ENCODE measurements around the gene SCN7A. TPM values are rescaled to one million over a fixed set of nuclear protein-coding genes. Genes with fewer than 3 reads are reported as not detected.

Gene SCN7A
- total RNA-seq, 1 donor from 2014 or later, result 0.11 TPM

DNA sequence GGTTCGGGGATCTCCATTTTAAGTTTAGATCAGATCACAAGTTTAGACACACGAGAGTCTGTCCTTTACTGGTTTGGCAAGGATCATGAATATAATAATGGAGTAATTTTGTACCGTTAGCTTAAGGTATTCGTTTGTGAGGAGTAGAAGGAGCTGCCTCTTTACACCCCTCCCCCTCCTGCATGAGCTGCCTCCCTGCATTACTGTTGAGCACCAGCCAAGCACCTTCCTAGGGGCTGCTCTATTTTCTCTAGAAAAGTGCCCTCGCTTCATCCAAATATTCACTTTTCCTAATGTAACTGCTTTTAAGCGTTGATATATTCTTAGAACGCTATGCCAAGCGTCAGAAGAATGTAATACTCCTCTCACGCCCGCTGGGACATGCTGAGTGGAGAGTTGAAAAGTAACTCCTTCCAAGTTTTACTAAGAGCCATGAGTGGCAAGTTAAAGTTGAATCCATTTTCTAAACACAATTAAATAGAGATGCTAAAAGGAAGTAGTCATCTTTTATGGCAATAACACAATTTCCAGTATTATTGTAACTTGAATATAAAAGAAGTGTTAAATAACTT, 25.4 kb upstream of the SCN7A start:
- no peak for DNase-seq (ENCODE audit: extremely low spot score, unreplicated experiment)
- H3K27me3 Mint-ChIP-seq (ENCODE audit: unreplicated experiment), result peaks cover 7% of the 10 kb centered on the region
- TF ChIP-seq, protein P1, sequence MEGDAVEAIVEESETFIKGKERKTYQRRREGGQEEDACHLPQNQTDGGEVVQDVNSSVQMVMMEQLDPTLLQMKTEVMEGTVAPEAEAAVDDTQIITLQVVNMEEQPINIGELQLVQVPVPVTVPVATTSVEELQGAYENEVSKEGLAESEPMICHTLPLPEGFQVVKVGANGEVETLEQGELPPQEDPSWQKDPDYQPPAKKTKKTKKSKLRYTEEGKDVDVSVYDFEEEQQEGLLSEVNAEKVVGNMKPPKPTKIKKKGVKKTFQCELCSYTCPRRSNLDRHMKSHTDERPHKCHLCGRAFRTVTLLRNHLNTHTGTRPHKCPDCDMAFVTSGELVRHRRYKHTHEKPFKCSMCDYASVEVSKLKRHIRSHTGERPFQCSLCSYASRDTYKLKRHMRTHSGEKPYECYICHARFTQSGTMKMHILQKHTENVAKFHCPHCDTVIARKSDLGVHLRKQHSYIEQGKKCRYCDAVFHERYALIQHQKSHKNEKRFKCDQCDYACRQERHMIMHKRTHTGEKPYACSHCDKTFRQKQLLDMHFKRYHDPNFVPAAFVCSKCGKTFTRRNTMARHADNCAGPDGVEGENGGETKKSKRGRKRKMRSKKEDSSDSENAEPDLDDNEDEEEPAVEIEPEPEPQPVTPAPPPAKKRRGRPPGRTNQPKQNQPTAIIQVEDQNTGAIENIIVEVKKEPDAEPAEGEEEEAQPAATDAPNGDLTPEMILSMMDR (IDR thresholded peaks at IDR 0.05), result no peak
- no peaks in the 10 kb centered on the region for H3K4me1 Mint-ChIP-seq (ENCODE audit: unreplicated experiment)
- no peaks in the 10 kb centered on the region for H3K36me3 Mint-ChIP-seq (ENCODE audit: unreplicated experiment)
- H3K9me3 Mint-ChIP-seq (ENCODE audit: unreplicated experiment), result no peaks in the 10 kb centered on the region
- no peak overlapping the region for H3K4me3 Mint-ChIP-seq (ENCODE audit: unreplicated experiment)
- no peak overlapping the region for H3K27ac Mint-ChIP-seq (ENCODE audit: unreplicated experiment)

DNA sequence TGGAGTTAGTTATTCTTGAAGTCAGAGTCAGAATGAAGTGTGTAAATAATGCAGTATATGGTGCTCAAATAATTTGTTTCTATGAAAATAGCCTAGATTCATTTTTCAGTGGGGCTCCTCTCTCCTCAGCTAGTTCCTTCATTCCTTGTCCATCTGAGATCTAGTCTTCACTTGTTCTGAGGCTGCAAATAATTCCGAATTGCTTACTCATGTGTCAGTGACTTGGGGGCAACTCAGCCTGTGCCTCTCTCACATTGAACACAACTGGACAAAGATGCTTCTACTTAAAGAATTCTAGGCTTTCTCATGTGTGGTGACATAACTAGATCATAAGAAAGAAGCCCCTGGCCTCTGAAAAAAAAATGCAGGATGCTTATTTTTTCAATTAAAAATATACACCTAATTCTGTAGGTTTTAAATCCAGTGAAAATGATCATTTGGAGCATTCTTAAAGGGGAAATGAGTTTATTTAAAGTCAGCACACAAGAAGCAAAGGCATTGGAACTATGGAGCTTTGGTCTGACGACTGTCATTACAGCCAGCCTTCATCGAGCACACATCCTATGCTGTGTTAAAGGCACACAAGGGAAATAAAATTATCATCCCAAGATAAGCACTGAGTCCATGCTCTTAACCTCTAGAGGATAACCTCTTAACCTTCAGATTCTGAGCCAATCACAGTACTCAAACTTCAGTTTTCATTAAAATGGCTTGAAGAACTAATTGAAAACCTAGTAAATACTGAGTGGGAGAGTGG, 24.8 kb upstream of the SCN7A start:
- Mint-ChIP-seq H3K4me3 (ENCODE audit: unreplicated experiment) (no peak overlapping the region), H3K4me1 (ENCODE audit: unreplicated experiment) (no peaks in the 10 kb centered on the region), H3K27ac (ENCODE audit: unreplicated experiment) (no peak overlapping the region), H3K27me3 (ENCODE audit: unreplicated experiment) (peaks cover 7% of the 10 kb centered on the region), H3K36me3 (ENCODE audit: unreplicated experiment) (no peaks in the 10 kb centered on the region), H3K9me3 (ENCODE audit: unreplicated experiment) (no peaks in the 10 kb centered on the region)
- no peak for DNase-seq (ENCODE audit: extremely low spot score, unreplicated experiment)
- TF ChIP-seq, protein P1 (IDR thresholded peaks at IDR 0.05), result no peak

DNA sequence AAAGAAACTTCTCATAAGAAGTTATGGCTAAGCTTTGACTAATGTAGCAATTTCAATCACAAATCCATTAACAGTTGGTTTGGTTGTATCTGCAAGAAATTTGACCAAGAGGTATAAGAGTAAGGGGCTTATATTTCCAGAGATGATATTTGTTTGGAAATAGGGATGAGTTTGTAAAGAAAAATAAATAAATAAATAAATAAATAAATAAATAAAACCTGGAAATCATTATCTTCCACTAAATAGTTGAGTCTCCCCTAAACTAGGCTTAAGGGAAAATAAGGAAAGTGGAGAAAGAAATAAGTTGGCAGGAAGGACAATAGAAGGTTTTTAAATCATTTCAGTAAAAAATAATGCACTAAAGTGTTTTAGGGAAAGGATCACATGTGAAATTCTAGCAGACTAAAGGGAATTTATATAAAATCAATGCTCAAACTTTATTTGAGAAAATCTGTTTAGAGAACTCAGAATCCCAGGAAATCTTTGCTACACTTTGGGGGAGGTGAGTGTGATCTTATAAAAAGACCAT, 23.5 kb upstream of the SCN7A start:
- Mint-ChIP-seq H3K27me3 (ENCODE audit: unreplicated experiment) (no peaks in the 10 kb centered on the region), H3K4me3 (ENCODE audit: unreplicated experiment) (no peak overlapping the region), H3K4me1 (ENCODE audit: unreplicated experiment) (no peaks in the 10 kb centered on the region), H3K36me3 (ENCODE audit: unreplicated experiment) (no peaks in the 10 kb centered on the region), H3K9me3 (ENCODE audit: unreplicated experiment) (no peaks in the 10 kb centered on the region), H3K27ac (ENCODE audit: unreplicated experiment) (no peak overlapping the region)
- no peak for DNase-seq (ENCODE audit: extremely low spot score, unreplicated experiment)
- TF ChIP-seq, protein P1 (IDR thresholded peaks at IDR 0.05), result no peak

DNA sequence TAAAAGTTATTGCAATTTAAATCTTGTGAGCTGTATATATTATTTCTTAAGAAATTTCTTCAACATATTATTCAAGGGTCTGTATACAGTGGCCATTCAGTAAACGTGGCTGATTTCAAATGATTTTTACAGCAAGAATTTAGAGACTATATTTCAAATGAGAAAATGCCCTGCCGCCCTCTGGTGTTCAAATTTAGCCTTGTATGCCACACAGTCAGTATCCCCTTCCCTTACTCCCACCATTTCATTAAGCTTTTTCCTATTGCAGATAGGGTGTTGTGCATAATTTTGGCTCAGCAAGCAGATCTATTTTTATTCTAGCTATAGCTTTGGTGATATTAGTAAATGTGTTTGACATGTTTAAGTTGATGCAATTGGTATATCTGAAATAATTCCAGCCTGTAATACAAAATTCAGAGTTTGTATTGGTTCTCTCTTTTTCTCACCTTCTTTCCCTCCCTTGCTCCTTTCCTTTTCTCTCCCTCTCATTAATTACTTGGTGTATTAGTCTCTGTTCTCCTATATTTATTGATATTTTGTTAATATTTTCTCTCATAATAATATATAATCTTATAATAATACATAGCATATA, 22.8 kb upstream of the SCN7A start:
- H3K9me3 Mint-ChIP-seq (ENCODE audit: unreplicated experiment), result no peaks in the 10 kb centered on the region
- no peaks in the 10 kb centered on the region for H3K36me3 Mint-ChIP-seq (ENCODE audit: unreplicated experiment)
- TF ChIP-seq, protein P1 (IDR thresholded peaks at IDR 0.05), result peak; percentile 78
- H3K4me3 Mint-ChIP-seq (ENCODE audit: unreplicated experiment), result no peak overlapping the region
- no peaks in the 10 kb centered on the region for H3K27me3 Mint-ChIP-seq (ENCODE audit: unreplicated experiment)
- no peaks in the 10 kb centered on the region for H3K4me1 Mint-ChIP-seq (ENCODE audit: unreplicated experiment)
- DNase-seq (ENCODE audit: extremely low spot score, unreplicated experiment), result no peak
- H3K27ac Mint-ChIP-seq (ENCODE audit: unreplicated experiment), result no peak overlapping the region

DNA sequence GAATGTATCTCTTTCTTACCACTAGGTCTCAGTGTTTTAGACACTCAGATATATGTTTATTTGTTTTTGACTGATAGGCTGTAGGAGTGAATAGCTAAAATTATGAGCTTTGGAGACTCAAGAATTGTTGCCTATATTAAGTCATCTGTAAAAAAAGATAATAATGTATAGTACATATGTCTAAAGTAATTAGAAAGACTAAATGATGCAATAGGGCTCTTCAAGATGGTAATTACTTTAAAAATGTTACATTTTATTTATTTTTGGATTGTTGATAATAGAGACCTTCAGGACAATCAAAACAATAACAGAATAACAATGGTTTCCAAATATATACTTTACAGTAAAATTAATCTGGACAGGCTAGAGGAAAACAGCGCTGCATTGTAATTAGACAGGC, 19.9 kb upstream of the SCN7A start:
- Mint-ChIP-seq H3K4me3 (ENCODE audit: unreplicated experiment) (no peak overlapping the region), H3K4me1 (ENCODE audit: unreplicated experiment) (no peaks in the 10 kb centered on the region), H3K27ac (ENCODE audit: unreplicated experiment) (no peak overlapping the region), H3K36me3 (ENCODE audit: unreplicated experiment) (no peaks in the 10 kb centered on the region), H3K9me3 (ENCODE audit: unreplicated experiment) (no peaks in the 10 kb centered on the region), H3K27me3 (ENCODE audit: unreplicated experiment) (peaks cover 17% of the 10 kb centered on the region)
- DNase-seq (ENCODE audit: extremely low spot score, unreplicated experiment), result no peak
- TF ChIP-seq, protein P1 (IDR thresholded peaks at IDR 0.05), result no peak
